Fibroblast of lung (primary cell): ENCODE results near the gene OLFM3. TPM values are rescaled to one million over a fixed set of nuclear protein-coding genes. Genes with fewer than 3 reads are reported as not detected.

Source experiments
- DNase-seq, 2 donors: peaks; one replicate each; pipeline versions ENCODE4 v3.0.0 to v3.0.0-alpha.2; 2010; ENCODE audit warnings: low read depth in 2 of 2
- H2AFZ ChIP-seq: 2 replicates; pipeline ENCODE4 v1.5.1; 2012; ENCODE audit warnings: low read length, control low read depth, inconsistent platforms
- H3K27ac ChIP-seq: 2 replicates; pipeline ENCODE4 v1.5.1; 2011; ENCODE audit warnings: low read length, control low read depth; ENCODE audit not compliant: insufficient read depth
- H3K27me3 ChIP-seq: 2 replicates; pipeline ENCODE4 v1.5.1; 2011; ENCODE audit warnings: mild to moderate bottlenecking, low read length; ENCODE audit not compliant: control insufficient read depth, insufficient read depth
- H3K36me3 ChIP-seq: 2 replicates; pipeline ENCODE4 v1.5.1; 2011; ENCODE audit warnings: low read length; ENCODE audit not compliant: control insufficient read depth, insufficient read depth
- H3K4me1 ChIP-seq: 2 replicates; pipeline ENCODE4 v1.5.1; 2011; ENCODE audit warnings: low read length; ENCODE audit not compliant: control insufficient read depth, insufficient read depth; ENCODE audit errors: extremely low read depth
- H3K4me2 ChIP-seq: 2 replicates; pipeline ENCODE4 v1.5.1; 2011; ENCODE audit warnings: low read length, control low read depth; ENCODE audit not compliant: insufficient read depth; ENCODE audit errors: extremely low read depth
- H3K4me3 ChIP-seq, 4 experiments: fragments of 200-600 bp in 1 of 4; sonication (generic) in 1 of 4; replicated peaks in 1 of 4; 2 replicates each; pipeline ENCODE4 v1.5.1; 2011 to 2016; ENCODE audit warnings: low read length in 4 of 4, low read depth in 3 of 4, mild to moderate bottlenecking in 3 of 4, control low read depth in 2 of 4, inconsistent platforms in 1 of 4, mixed read lengths in 1 of 4; ENCODE audit not compliant: insufficient read depth in 1 of 4; ENCODE audit errors: control extremely low read depth in 1 of 4
- H3K79me2 ChIP-seq: 2 replicates; pipeline ENCODE4 v1.5.1; 2012; ENCODE audit warnings: mild to moderate bottlenecking, low read length, inconsistent platforms; ENCODE audit not compliant: control insufficient read depth, insufficient read depth
- H3K9ac ChIP-seq: 2 replicates; pipeline ENCODE4 v1.5.1; 2011; ENCODE audit warnings: mild to moderate bottlenecking, low read length, control low read depth; ENCODE audit not compliant: insufficient read depth
- H3K9me3 ChIP-seq: 2 replicates; pipeline ENCODE4 v1.5.1; 2012; ENCODE audit warnings: low read depth, low read length; ENCODE audit not compliant: control insufficient read depth, insufficient read depth
- H4K20me1 ChIP-seq: 2 replicates; pipeline ENCODE4 v1.5.1; 2011; ENCODE audit warnings: low read length; ENCODE audit not compliant: control insufficient read depth, insufficient read depth; ENCODE audit errors: extremely low read depth
- CTCF ChIP-seq, 2 donors: IDR thresholded peaks in 1 of 2; conservative IDR thresholded peaks in 1 of 2; 1 replicate in 1 of 2; 2 replicates in 1 of 2; pipeline ENCODE4 v1.5.1; 2011 to 2012; ENCODE audit warnings: low read length in 2 of 2, control low read depth in 1 of 2, inconsistent platforms in 1 of 2, low read depth in 1 of 2, mild to moderate bottlenecking in 1 of 2
- EZH2 ChIP-seq: IDR thresholded peaks from 2 replicates; pipeline ENCODE4 v1.5.1; 2012; ENCODE audit warnings: low read length, control low read depth, mild to moderate bottlenecking; ENCODE audit errors: missing control alignments
- polyA plus RNA-seq, 2 donors: library from polyadenylated mRNA; depleted of rRNA in 1 of 2; stranded (reverse) in 1 of 2; unstranded in 1 of 2; fragments of >200 nt; gene quantifications; 2 replicates each; pipeline ENCODE4 v1.2.1, GENCODE V29; 2011 to 2012; ENCODE audit warnings: missing spikeins in 1 of 2
- total RNA-seq: library from RNA; depleted of rRNA; stranded (reverse); fragments of >200 nt; gene quantifications from 2 replicates; pipeline ENCODE4 v1.2.1, GENCODE V29; 2014

Gene OLFM3
- total and polyA plus RNA-seq, 2 donors (not counting 1 experiment from before 2014, with no cell fraction given): not detected

GRCh38 chr1:101816262-101816661, 180.5 kb downstream of the OLFM3 start:
- Histone ChIP-seq H3K27me3 (no peaks in the 10 kb centered on the region), H3K4me3 (no peak overlapping the region), H3K4me2 (no peak overlapping the region), H3K4me1 (no peaks in the 10 kb centered on the region), H3K36me3 (no peaks in the 10 kb centered on the region), H2AFZ (no peak overlapping the region), H3K9me3 (no peaks in the 10 kb centered on the region), H3K27ac (no peak overlapping the region), H3K79me2 (no peaks in the 10 kb centered on the region), H4K20me1 (no peaks in the 10 kb centered on the region), H3K9ac (no peak overlapping the region)
- TF ChIP-seq EZH2: no peak
- no peak for DNase-seq

- no peak for DNase-seq
- Histone ChIP-seq H3K36me3 (no peaks in the 10 kb centered on the region), H4K20me1 (no peaks in the 10 kb centered on the region), H3K27ac (no peak overlapping the region), H3K4me3 (no peak overlapping the region), H3K4me1 (no peaks in the 10 kb centered on the region), H3K27me3 (no peaks in the 10 kb centered on the region), H3K4me2 (no peak overlapping the region), H3K79me2 (no peaks in the 10 kb centered on the region), H3K9me3 (no peaks in the 10 kb centered on the region), H3K9ac (no peak overlapping the region), H2AFZ (no peak overlapping the region)
- no peak for TF ChIP-seq CTCF (conservative IDR thresholded peaks at IDR 0.05 in 1 of 2, IDR thresholded peaks at IDR 0.05 in 1 of 2; ENCODE audit: low read depth in 1 of 2, low read length in 2 of 2)
- no peak for TF ChIP-seq EZH2
These were observed 198.3 kb downstream of the OLFM3 start for GRCh38 chr1:101798417-101798816.

GRCh38 chr1:101797722-101798121, 199.0 kb downstream of the OLFM3 start:
- no peak overlapping the region for H2AFZ ChIP-seq
- H3K27ac ChIP-seq: no peak overlapping the region
- H3K4me3 ChIP-seq: no peak overlapping the region
- H3K36me3 ChIP-seq: no peaks in the 10 kb centered on the region
- no peaks in the 10 kb centered on the region for H4K20me1 ChIP-seq
- H3K9me3 ChIP-seq: no peaks in the 10 kb centered on the region
- no peak overlapping the region for H3K4me2 ChIP-seq
- H3K4me1 ChIP-seq: no peaks in the 10 kb centered on the region
- no peak for TF ChIP-seq CTCF (conservative IDR thresholded peaks at IDR 0.05 in 1 of 2, IDR thresholded peaks at IDR 0.05 in 1 of 2; ENCODE audit: low read depth in 1 of 2, low read length in 2 of 2)
- TF ChIP-seq EZH2: no peak
- H3K27me3 ChIP-seq: no peaks in the 10 kb centered on the region
- H3K79me2 ChIP-seq: no peaks in the 10 kb centered on the region
- DNase-seq: no peak
- no peak overlapping the region for H3K9ac ChIP-seq
